ENCODE results near the gene GPR132. TPM values are rescaled to one million over a fixed set of nuclear protein-coding genes. Genes with fewer than 3 reads are reported as not detected.
A peak's percentile ranks its signal among the peaks of the same experiment; 100 is the strongest.

GPR132 gene
- total and polyA plus RNA-seq, 8 donors, result 0.14 to 2.3 (median 0.55) TPM

- ATAC-seq (peak in 3 of 4 donors; percentile 7 to 16 (median 10)), DNase-seq (peak in 2 of 6 donors; percentile 61 to 75), FAIRE-seq (no peak)
- Histone ChIP-seq H3K27me3 (no peaks in the 10 kb centered on the region), H3K36me3 (no peaks in the 10 kb centered on the region), H3K27ac (peak overlapping the region in 1 of 4 donors; percentile 23), H3K9me3 (no peaks in the 10 kb centered on the region), H3K4me1 (peaks cover 0 to 3% (median 0%) of the 10 kb centered on the region in 3 donors), H3K4me3 (peak overlapping the region in 1 of 4 donors; percentile 15)
- 63 to 72% methylated on average over 13 of the region's 13 CpGs for WGBS, 2 donors
- no peak for TF ChIP-seq CTCF (IDR thresholded peaks at IDR 0.05)
- intact Hi-C loops (cut with DNase I), result no loop called here
Measured at GRCh38 chr14:105061428-105062047, 3.7 kb downstream of the GPR132 start.

DNA sequence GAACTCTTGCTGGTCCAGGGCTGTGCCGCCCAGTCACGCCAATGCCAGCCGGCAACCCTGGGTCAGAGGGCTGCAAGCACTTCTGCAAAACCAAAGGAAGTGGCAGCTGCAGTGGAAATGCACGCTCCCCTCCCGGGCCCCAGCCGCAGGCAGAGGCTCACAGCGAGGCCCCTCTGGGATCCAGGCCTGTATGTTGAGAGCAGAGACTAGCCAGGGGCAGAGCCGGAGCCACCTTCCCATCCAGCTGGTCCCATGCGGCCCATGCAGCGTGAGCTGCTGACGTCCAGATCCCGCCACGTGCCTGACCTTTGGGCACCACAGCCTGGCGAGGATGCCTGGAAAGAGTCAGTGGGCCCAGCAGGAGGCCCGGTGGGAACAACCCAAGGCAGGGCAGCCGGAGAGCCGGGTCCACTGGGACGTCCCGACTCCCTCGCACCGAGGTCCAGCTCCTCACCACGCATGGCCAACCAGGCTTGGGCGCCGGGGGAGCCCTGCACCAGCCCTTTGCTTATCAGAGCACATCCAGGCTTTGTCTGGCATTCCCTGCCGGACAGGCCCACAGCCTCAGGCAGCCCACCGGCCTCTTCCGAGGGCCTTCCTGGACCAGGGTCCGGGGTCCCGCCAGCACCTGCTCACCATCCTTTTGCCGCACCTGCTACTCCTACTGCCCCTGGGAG, 4.3 kb downstream of the GPR132 start:
- ATAC-seq (peak in 3 of 4 donors; percentile 8 to 42 (median 28)), DNase-seq (peak in 1 of 6 donors; percentile 54), FAIRE-seq (no peak)
- Histone ChIP-seq H3K36me3 (no peaks in the 10 kb centered on the region), H3K4me3 (peak overlapping the region in 1 of 4 donors; percentile 15), H3K27me3 (no peaks in the 10 kb centered on the region), H3K4me1 (peaks cover 0 to 3% (median 0%) of the 10 kb centered on the region in 3 donors), H3K27ac (peak overlapping the region in 1 of 4 donors; percentile 23), H3K9me3 (no peaks in the 10 kb centered on the region)
- 80 to 83% methylated on average over 30 of the region's 30 CpGs for WGBS, 2 donors
- no peak for TF ChIP-seq CTCF (IDR thresholded peaks at IDR 0.05)
- intact Hi-C loops (cut with DNase I), result no loop called here

DNA sequence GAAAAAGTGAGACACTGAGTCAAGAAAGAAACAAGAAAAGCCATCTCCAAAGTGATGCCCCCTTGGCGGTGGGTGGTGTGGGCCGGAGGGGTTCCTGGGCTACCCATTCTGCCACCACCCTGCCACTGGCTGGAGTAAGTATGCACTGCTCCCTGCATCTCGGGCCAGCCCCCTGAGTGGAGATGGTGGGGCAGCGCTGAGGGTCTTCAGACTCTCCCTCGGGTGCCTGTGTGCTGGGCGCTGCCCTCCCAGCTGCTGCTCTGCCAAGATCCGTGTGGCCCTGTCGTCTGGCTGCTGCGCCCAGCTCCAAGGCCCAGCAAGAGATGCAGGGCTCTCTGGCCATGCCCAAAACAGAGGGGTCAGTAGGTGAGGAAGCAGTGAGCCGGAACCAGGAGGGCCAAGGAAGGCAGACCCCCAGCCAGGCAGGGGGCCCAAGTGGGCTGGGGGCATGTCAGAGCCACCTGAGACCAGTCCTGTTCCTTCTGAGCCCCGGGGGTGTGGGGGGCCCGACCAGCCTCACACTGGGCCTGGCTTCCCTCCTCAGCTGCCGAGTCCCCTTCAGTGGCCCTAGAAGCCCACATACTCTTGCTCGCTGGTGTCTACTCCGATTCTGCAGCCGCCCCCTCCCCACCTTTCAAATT, 5.2 kb downstream of the GPR132 start:
- H3K27me3 ChIP-seq, result no peaks in the 10 kb centered on the region
- no peak for ATAC-seq
- no peak overlapping the region for H3K4me3 ChIP-seq
- no peak for FAIRE-seq
- 79 to 83% methylated on average over 16 of the region's 16 CpGs for WGBS, 2 donors
- H3K9me3 ChIP-seq, result no peaks in the 10 kb centered on the region
- no peak for DNase-seq
- intact Hi-C loops (cut with DNase I), result no loop called here
- no peak overlapping the region for H3K27ac ChIP-seq
- no peak for TF ChIP-seq CTCF (IDR thresholded peaks at IDR 0.05)
- no peaks in the 10 kb centered on the region for H3K36me3 ChIP-seq
- peaks cover 0 to 3% (median 0%) of the 10 kb centered on the region in 3 donors for H3K4me1 ChIP-seq

- Histone ChIP-seq H3K27me3 (no peaks in the 10 kb centered on the region), H3K27ac (no peak overlapping the region), H3K36me3 (no peaks in the 10 kb centered on the region), H3K4me3 (no peak overlapping the region), H3K9me3 (no peaks in the 10 kb centered on the region), H3K4me1 (peaks cover 0 to 3% (median 0%) of the 10 kb centered on the region in 3 donors)
- ATAC-seq (peak; percentile 30 to 76 (median 58)), DNase-seq (peak in 2 of 6 donors; percentile 51 to 55), FAIRE-seq (no peak)
- TF ChIP-seq CTCF (IDR thresholded peaks at IDR 0.05), result no peak
- WGBS, 2 donors, result 57 to 59% methylated on average over 22 of the region's 22 CpGs
- intact Hi-C loops (cut with DNase I), result no loop called here
Measured at GRCh38 chr14:105059035-105059924, 6.0 kb downstream of the GPR132 start.

All from pancreas (tissue), 10 donors.